Kidney (tissue), 14 donors: Measurements from ENCODE around the gene TP63. TPM values are rescaled to one million over a fixed set of nuclear protein-coding genes. Genes with fewer than 3 reads are reported as not detected.
A peak's percentile ranks its signal among the peaks of the same experiment; 100 is the strongest.

Experiments used
- DNase-seq, 5 donors: peaks; one replicate each; pipeline ENCODE4 v3.0.0-alpha.2; 2013 to 2020
- FAIRE-seq: peaks from 2 replicates; lab custom pipeline; 2012; peaks lifted over from hg19 to GRCh38; lab: Jason Lieb, UNC
- H3K27ac ChIP-seq, 2 donors: one replicate each; pipeline ENCODE4 v1.7.0; 2013; ENCODE audit warnings: low read depth in 2 of 2, low read length in 2 of 2, inconsistent platforms in 1 of 2
- H3K27me3 ChIP-seq: one replicate; pipeline ENCODE4 v1.7.1; 2013; ENCODE audit warnings: low read length, inconsistent platforms; ENCODE audit not compliant: control insufficient read depth, insufficient read depth
- H3K36me3 ChIP-seq, 3 donors: one replicate each; pipeline versions ENCODE4 v1.7.0 to v1.7.1; 2013; ENCODE audit warnings: low read length in 3 of 3, control low read depth in 1 of 3, inconsistent platforms in 1 of 3; ENCODE audit not compliant: insufficient read depth in 3 of 3, control insufficient read depth in 2 of 3
- H3K4me1 ChIP-seq, 3 donors: one replicate each; pipeline versions ENCODE4 v1.7.0 to v1.7.1; 2013; ENCODE audit warnings: low read length in 3 of 3, inconsistent platforms in 1 of 3, low read depth in 1 of 3; ENCODE audit not compliant: control insufficient read depth in 2 of 3, insufficient read depth in 2 of 3
- H3K4me3 ChIP-seq, 3 donors: one replicate each; pipeline versions ENCODE4 v1.7.0 to v1.8.1; 2013; ENCODE audit warnings: low read length in 3 of 3, control low read depth in 1 of 3, inconsistent platforms in 1 of 3
- H3K9ac ChIP-seq, 3 donors: one replicate each; pipeline versions ENCODE4 v1.7.0 to v1.7.1; 2013; ENCODE audit warnings: low read length in 3 of 3, control low read depth in 1 of 3, inconsistent platforms in 1 of 3
- H3K9me3 ChIP-seq, 3 donors: one replicate each; pipeline versions ENCODE4 v1.7.0 to v1.7.1; 2013; ENCODE audit warnings: low read length in 3 of 3, control low read depth in 1 of 3, inconsistent platforms in 1 of 3; ENCODE audit not compliant: control insufficient read depth in 2 of 3, insufficient read depth in 1 of 3
- CTCF ChIP-seq: IDR thresholded peaks from 3 replicates; pipeline ENCODE4 v1.5.1; 2012; ENCODE audit warnings: mild to moderate bottlenecking, moderate library complexity, borderline replicate concordance; ENCODE audit not compliant: insufficient read depth; ENCODE audit errors: extremely low read depth
- intact Hi-C: fragments of 100-400 bp; cut with DNase I; formaldehyde crosslinking; loops from one replicate; pipeline ENCODE4 v1.11.1; 2022
- polyA plus RNA-seq: library from polyadenylated mRNA; stranded (reverse); fragments of 350-450 nt; fragmentation: Illumina TruSeq; extraction: RNeasy Lipid Tissue Mini Kit (QIAGEN cat#74804); gene quantifications from one replicate; pipeline ENCODE4 v1.2.3, GENCODE V29; 2014; ENCODE audit warnings: low read depth, low replicate concordance; ENCODE audit not compliant: insufficient read depth
- total RNA-seq: library from RNA; stranded (reverse); fragmentation: NEBNext Ultra II Directional; extraction: Animal tissue kit (Norgen Biotek cat#: 25700); gene quantifications from one replicate; pipeline ENCODE4 v1.2.1, GENCODE V29; 2021
- donor health status: control.
- donor health status: control.
- donor health status: control.
- donor health status: control.
- donor health status: control.
- donor health status: DM: yes; HTN: yes; CAD: no.
- donor health status: Normal renal cell carcinoma (clear cell type).

Gene TP63
- total and polyA plus RNA-seq, 2 donors from 2014 or later, result 0.13 to 1.1 TPM

- Histone ChIP-seq H3K4me1 (no peaks in the 10 kb centered on the region), H3K27ac (no peak overlapping the region), H3K4me3 (no peak overlapping the region), H3K27me3 (no peaks in the 10 kb centered on the region), H3K36me3 (no peaks in the 10 kb centered on the region), H3K9ac (no peak overlapping the region), H3K9me3 (no peaks in the 10 kb centered on the region)
- TF ChIP-seq CTCF, result no peak
- intact Hi-C loops, result no loop called here
- DNase-seq (peak in 2 of 5 donors; percentile 37 to 77), FAIRE-seq (no peak)
These were observed 1.3 kb upstream of the TP63 start for GRCh38 chr3:189629803-189630455.

- TF ChIP-seq CTCF, result no peak
- H3K9me3 ChIP-seq, result no peaks in the 10 kb centered on the region
- H3K4me1 ChIP-seq, result no peaks in the 10 kb centered on the region
- peak overlapping the region in 1 of 3 donors; percentile 50 for H3K4me3 ChIP-seq
- H3K27ac ChIP-seq, result peak overlapping the region; percentile 8 to 51
- intact Hi-C loops, result no loop called here
- FAIRE-seq (no peak), DNase-seq (peak in 1 of 5 donors; percentile 13)
- H3K9ac ChIP-seq, result no peak overlapping the region
- H3K27me3 ChIP-seq, result no peaks in the 10 kb centered on the region
- no peaks in the 10 kb centered on the region for H3K36me3 ChIP-seq
These were observed 319 bp upstream of the TP63 start for GRCh38 chr3:189630767-189631372.

- no peaks in the 10 kb centered on the region for H3K9me3 ChIP-seq
- no peaks in the 10 kb centered on the region for H3K4me1 ChIP-seq
- no peak for FAIRE-seq
- H3K4me3 ChIP-seq, result peak overlapping the region in 1 of 3 donors; percentile 50
- no peak overlapping the region for H3K27ac ChIP-seq
- no peaks in the 10 kb centered on the region for H3K27me3 ChIP-seq
- H3K9ac ChIP-seq, result no peak overlapping the region
- no peaks in the 10 kb centered on the region for H3K36me3 ChIP-seq
- intact Hi-C loops, result no loop called here
- TF ChIP-seq CTCF, result no peak
- no peak for DNase-seq
These were observed 220 bp downstream of the TP63 start for GRCh38 chr3:189631409-189631808.
